Neuronal stem cell (in vitro differentiated cells): ENCODE data around the gene PSMD14.

Experiments used
- DNase-seq: peaks from one replicate; pipeline ENCODE4 v3.0.0-alpha.2; 2013; ENCODE audit warnings: low spot score
- H2AFZ ChIP-seq: one replicate; pipeline ENCODE4 v1.6.1; 2013; ENCODE audit warnings: mild to moderate bottlenecking, low read length, inconsistent platforms
- H2AK5ac ChIP-seq: 2 replicates; pipeline ENCODE4 v1.6.1; 2013; ENCODE audit warnings: low read depth, mild to moderate bottlenecking, inconsistent platforms, low read length, moderate library complexity, mixed read lengths
- H2BK120ac ChIP-seq: 2 replicates; pipeline ENCODE4 v1.6.1; 2013; ENCODE audit warnings: low read depth, mild to moderate bottlenecking, inconsistent platforms, low read length, moderate library complexity, mixed read lengths
- H2BK12ac ChIP-seq: one replicate; pipeline ENCODE4 v1.6.1; 2013; ENCODE audit warnings: low read length, inconsistent platforms
- H2BK15ac ChIP-seq: 2 replicates; pipeline ENCODE4 v1.6.1; 2013; ENCODE audit warnings: mild to moderate bottlenecking, low read length, inconsistent platforms, mixed read lengths
- H2BK5ac ChIP-seq: one replicate; pipeline ENCODE4 v1.6.1; 2013; ENCODE audit warnings: inconsistent platforms, mild to moderate bottlenecking, low read length, moderate library complexity
- H3K14ac ChIP-seq: one replicate; pipeline ENCODE4 v1.6.1; 2013; ENCODE audit warnings: low read length, inconsistent platforms
- H3K18ac ChIP-seq: 2 replicates; pipeline ENCODE4 v1.6.1; 2013; ENCODE audit warnings: low read length, inconsistent platforms
- H3K23ac ChIP-seq: 2 replicates; pipeline ENCODE4 v1.6.1; 2013; ENCODE audit warnings: low read depth, mild to moderate bottlenecking, mixed read lengths, low read length, inconsistent platforms; ENCODE audit not compliant: poor library complexity
- H3K27ac ChIP-seq: replicated peaks from 3 replicates; pipeline ENCODE4 v1.5.1; 2013; ENCODE audit warnings: low read length, inconsistent platforms
- H3K27me3 ChIP-seq, 3 experiments: 2 replicates each; pipeline ENCODE4 v1.6.1; 2013; ENCODE audit warnings: low read length in 3 of 3, mild to moderate bottlenecking in 2 of 3, inconsistent platforms in 1 of 3, low read depth in 1 of 3, mixed read lengths in 1 of 3, moderate library complexity in 1 of 3; ENCODE audit not compliant: control insufficient read depth in 3 of 3, insufficient read depth in 3 of 3
- H3K36me3 ChIP-seq, 2 donors: replicated peaks in 1 of 2; 2 replicates each; pipeline ENCODE4 v1.6.1; 2013; ENCODE audit warnings: low read length in 2 of 2; ENCODE audit not compliant: control insufficient read depth in 2 of 2, insufficient read depth in 2 of 2
- H3K4ac ChIP-seq: 2 replicates; pipeline ENCODE4 v1.6.1; 2013; ENCODE audit warnings: inconsistent platforms, mild to moderate bottlenecking, low read length, moderate library complexity
- H3K4me1 ChIP-seq, 2 donors: 1 replicate in 1 of 2; 2 replicates in 1 of 2; pipeline ENCODE4 v1.6.1; 2013; ENCODE audit warnings: low read length in 2 of 2, low read depth in 1 of 2; ENCODE audit not compliant: control insufficient read depth in 2 of 2, insufficient read depth in 1 of 2
- H3K4me2 ChIP-seq: one replicate; pipeline ENCODE4 v1.6.1; 2013; ENCODE audit warnings: mild to moderate bottlenecking, low read length, inconsistent platforms; ENCODE audit not compliant: insufficient read depth, poor library complexity, severe bottlenecking
- H3K4me3 ChIP-seq, 2 donors: 2 replicates each; pipeline ENCODE4 v1.5.1; 2013; ENCODE audit warnings: low read length in 2 of 2, mild to moderate bottlenecking in 2 of 2, inconsistent platforms in 1 of 2, moderate library complexity in 1 of 2
- H3K79me1 ChIP-seq: one replicate; pipeline ENCODE4 v1.6.1; 2013; ENCODE audit warnings: low read depth, mild to moderate bottlenecking, inconsistent platforms, low read length, moderate library complexity
- H3K9ac ChIP-seq: one replicate; pipeline ENCODE4 v1.6.1; 2013; ENCODE audit warnings: mild to moderate bottlenecking, low read depth, low read length, inconsistent platforms; ENCODE audit not compliant: poor library complexity
- H3K9me3 ChIP-seq, 2 donors: replicated peaks in 1 of 2; 2 replicates each; pipeline versions ENCODE3 to v1.6.1; 2013; ENCODE audit warnings: low read length in 2 of 2, mild to moderate bottlenecking in 2 of 2, inconsistent platforms in 1 of 2, low read depth in 1 of 2, mixed read lengths in 1 of 2, moderate library complexity in 1 of 2; ENCODE audit not compliant: control insufficient read depth in 2 of 2, insufficient read depth in 1 of 2
- H4K8ac ChIP-seq: one replicate; pipeline ENCODE4 v1.6.1; 2013; ENCODE audit warnings: low read depth, mild to moderate bottlenecking, inconsistent platforms, low read length, moderate library complexity
- H4K91ac ChIP-seq: one replicate; pipeline ENCODE4 v1.6.1; 2013; ENCODE audit warnings: low read length, low read depth, mild to moderate bottlenecking, inconsistent platforms; ENCODE audit not compliant: poor library complexity
- WGBS, 2 donors: extraction: QIAGEN DNeasy Blood & Tissue Kit; methylation state at CpG; one replicate each; pipeline ENCODE4 v1.1.7; 2013; ENCODE audit warnings: missing lambda C conversion rate in 2 of 2, mixed read lengths in 1 of 2; ENCODE audit not compliant: insufficient read length in 2 of 2, insufficient replicate concordance in 1 of 2; ENCODE audit errors: extremely low coverage in 2 of 2; 5-methylcytosine and 5-hydroxymethylcytosine counted together

PSMD14 gene

GRCh38 chr2:161382747-161383146 lies 74.5 kb downstream of the PSMD14 start:
- Histone ChIP-seq H3K4me3 (no peak overlapping the region), H2BK12ac (no peak overlapping the region), H2AK5ac (no peak overlapping the region), H3K23ac (no peak overlapping the region), H3K27me3 (no peaks in the 10 kb centered on the region), H3K18ac (no peak overlapping the region), H2BK120ac (no peak overlapping the region), H3K9me3 (no peaks in the 10 kb centered on the region), H2BK15ac (no peak overlapping the region), H3K79me1 (no peaks in the 10 kb centered on the region), H3K4me2 (no peak overlapping the region), H3K14ac (no peak overlapping the region), H4K91ac (no peak overlapping the region), H3K9ac (no peak overlapping the region), H2BK5ac (no peak overlapping the region), H4K8ac (no peak overlapping the region), H3K27ac (no peak overlapping the region), H3K4me1 (no peaks in the 10 kb centered on the region), H3K36me3 (peaks cover 0 to 36% of the 10 kb centered on the region in 2 donors), H3K4ac (no peak overlapping the region), H2AFZ (no peak overlapping the region)
- WGBS, 2 donors, result no CpG with 5 or more reads among the region's 4 CpGs
- no peak for DNase-seq

- no peak overlapping the region for H3K23ac ChIP-seq
- H4K8ac ChIP-seq, result no peak overlapping the region
- no peak overlapping the region for H2BK5ac ChIP-seq
- no peak overlapping the region for H3K4ac ChIP-seq
- no peaks in the 10 kb centered on the region for H3K4me1 ChIP-seq
- H3K4me3 ChIP-seq, result no peak overlapping the region
- H3K36me3 ChIP-seq, result peaks cover 2 to 41% of the 10 kb centered on the region in 2 donors
- no peak overlapping the region for H3K9ac ChIP-seq
- no peak overlapping the region for H4K91ac ChIP-seq
- no peaks in the 10 kb centered on the region for H3K27me3 ChIP-seq
- H3K14ac ChIP-seq, result no peak overlapping the region
- no peak overlapping the region for H2BK15ac ChIP-seq
- H2AK5ac ChIP-seq, result no peak overlapping the region
- no peak for DNase-seq
- no peak overlapping the region for H2BK12ac ChIP-seq
- no peaks in the 10 kb centered on the region for H3K9me3 ChIP-seq
- no peaks in the 10 kb centered on the region for H3K79me1 ChIP-seq
- H2BK120ac ChIP-seq, result no peak overlapping the region
- H2AFZ ChIP-seq, result no peak overlapping the region
- no peak overlapping the region for H3K18ac ChIP-seq
- no peak overlapping the region for H3K27ac ChIP-seq
- no peak overlapping the region for H3K4me2 ChIP-seq
These were observed 76.6 kb downstream of the PSMD14 start for GRCh38 chr2:161384864-161385263.

GRCh38 chr2:161386228-161386824 lies 78.1 kb downstream of the PSMD14 start:
- no peak overlapping the region for H3K27ac ChIP-seq
- H3K23ac ChIP-seq, result no peak overlapping the region
- no CpG with 5 or more reads among the region's 2 CpGs for WGBS, 2 donors
- no peak overlapping the region for H2BK120ac ChIP-seq
- no peak for DNase-seq
- H2BK15ac ChIP-seq, result no peak overlapping the region
- H4K8ac ChIP-seq, result no peak overlapping the region
- peaks cover 2 to 56% of the 10 kb centered on the region in 2 donors for H3K36me3 ChIP-seq
- no peaks in the 10 kb centered on the region for H3K9me3 ChIP-seq
- no peak overlapping the region for H2BK12ac ChIP-seq
- H3K4me2 ChIP-seq, result no peak overlapping the region
- no peak overlapping the region for H3K4ac ChIP-seq
- H3K79me1 ChIP-seq, result no peaks in the 10 kb centered on the region
- no peak overlapping the region for H3K9ac ChIP-seq
- no peak overlapping the region for H2AK5ac ChIP-seq
- no peak overlapping the region for H4K91ac ChIP-seq
- H3K14ac ChIP-seq, result no peak overlapping the region
- H2BK5ac ChIP-seq, result no peak overlapping the region
- H3K4me3 ChIP-seq, result no peak overlapping the region
- H3K4me1 ChIP-seq, result no peaks in the 10 kb centered on the region
- no peak overlapping the region for H2AFZ ChIP-seq
- H3K18ac ChIP-seq, result no peak overlapping the region
- H3K27me3 ChIP-seq, result no peaks in the 10 kb centered on the region

GRCh38 chr2:161388146-161388779 lies 80.0 kb downstream of the PSMD14 start:
- Histone ChIP-seq H3K4me3 (no peak overlapping the region), H4K91ac (no peak overlapping the region), H2AFZ (no peak overlapping the region), H3K27me3 (no peaks in the 10 kb centered on the region), H2BK12ac (no peak overlapping the region), H2AK5ac (no peak overlapping the region), H3K4me1 (no peaks in the 10 kb centered on the region), H3K79me1 (no peaks in the 10 kb centered on the region), H2BK120ac (no peak overlapping the region), H3K18ac (no peak overlapping the region), H4K8ac (no peak overlapping the region), H3K23ac (no peak overlapping the region), H2BK5ac (no peak overlapping the region), H3K14ac (no peak overlapping the region), H3K4me2 (no peak overlapping the region), H3K27ac (no peak overlapping the region), H3K9me3 (no peaks in the 10 kb centered on the region), H3K36me3 (peaks cover 4 to 75% of the 10 kb centered on the region in 2 donors), H3K4ac (no peak overlapping the region), H2BK15ac (no peak overlapping the region), H3K9ac (no peak overlapping the region)
- DNase-seq, result no peak
- no CpG with 5 or more reads among the region's 2 CpGs for WGBS, 2 donors
